Nephron (organoid): ENCODE measurements around the gene C10orf105.

ENCODE experiments used
- H3K27ac Mint-ChIP-seq, 3 experiments: 2 replicates each; pipeline ENCODE4 v1.8.0; 2020; ENCODE audit warnings: mixed read lengths in 3 of 3, mild to moderate bottlenecking in 2 of 3, moderate library complexity in 1 of 3
- H3K27me3 Mint-ChIP-seq: 2 replicates; pipeline ENCODE4 v1.8.0; 2021; ENCODE audit warnings: low read depth, mild to moderate bottlenecking, moderate library complexity, mixed read lengths
- H3K36me3 Mint-ChIP-seq: 2 replicates; pipeline ENCODE4 v1.8.0; 2020; ENCODE audit warnings: low read depth, mixed read lengths
- H3K4me1 Mint-ChIP-seq: 2 replicates; pipeline ENCODE4 v1.8.0; 2020; ENCODE audit warnings: mixed read lengths
- H3K4me3 Mint-ChIP-seq, 3 experiments: 2 replicates each; pipeline ENCODE4 v1.8.0; 2020; ENCODE audit warnings: mild to moderate bottlenecking in 3 of 3, mixed read lengths in 3 of 3, moderate library complexity in 2 of 3
- H3K9me3 Mint-ChIP-seq: 2 replicates; pipeline ENCODE4 v1.8.0; 2020; ENCODE audit warnings: mixed read lengths
- TF ChIP-seq, protein P1 (sequence below), 3 experiments: fragments of 200-600 bp; sonication (generic); IDR thresholded peaks; one replicate each; pipeline ENCODE4 v1.5.0; 2021; ENCODE audit warnings: antibody characterized with exemption in 3 of 3; ENCODE audit not compliant: unreplicated experiment in 3 of 3

Gene C10orf105

DNA sequence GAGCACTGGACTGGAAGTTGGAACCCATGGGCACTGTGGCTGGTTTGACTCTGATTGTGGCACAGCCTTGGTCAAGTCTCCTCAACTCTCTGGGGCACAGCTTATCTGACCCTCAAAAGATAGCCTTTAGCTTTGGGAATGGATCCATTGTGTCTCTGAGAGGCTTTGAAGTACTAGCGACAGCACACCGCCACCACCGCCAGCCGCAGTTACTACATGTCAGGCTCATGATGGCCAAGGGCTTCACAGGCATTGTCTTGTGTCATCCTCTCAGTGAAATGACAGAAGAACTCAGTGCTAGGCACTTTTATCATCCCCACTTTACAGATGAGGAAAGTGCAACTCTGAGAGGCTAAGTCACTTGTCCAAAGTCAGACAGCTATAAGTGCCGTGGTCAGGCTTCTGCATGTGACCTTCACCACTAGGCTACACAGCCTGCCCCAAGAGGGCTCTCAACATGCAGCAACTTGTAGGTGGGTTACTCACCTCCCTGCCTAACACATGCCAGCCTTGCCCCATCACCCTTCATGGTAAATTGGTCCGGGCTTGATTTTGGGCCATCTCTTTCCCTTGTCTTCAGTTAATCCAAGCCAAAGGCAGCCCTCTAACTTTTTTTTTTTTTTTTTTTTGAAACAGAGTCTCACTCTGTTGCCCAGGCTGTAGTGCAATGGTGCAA lies 44.1 kb downstream of the C10orf105 start:
- H3K27me3 Mint-ChIP-seq, result peaks cover 17% of the 10 kb centered on the region
- no peaks in the 10 kb centered on the region for H3K4me1 Mint-ChIP-seq
- no peaks in the 10 kb centered on the region for H3K36me3 Mint-ChIP-seq
- no peak overlapping the region for H3K4me3 Mint-ChIP-seq
- TF ChIP-seq, protein P1, sequence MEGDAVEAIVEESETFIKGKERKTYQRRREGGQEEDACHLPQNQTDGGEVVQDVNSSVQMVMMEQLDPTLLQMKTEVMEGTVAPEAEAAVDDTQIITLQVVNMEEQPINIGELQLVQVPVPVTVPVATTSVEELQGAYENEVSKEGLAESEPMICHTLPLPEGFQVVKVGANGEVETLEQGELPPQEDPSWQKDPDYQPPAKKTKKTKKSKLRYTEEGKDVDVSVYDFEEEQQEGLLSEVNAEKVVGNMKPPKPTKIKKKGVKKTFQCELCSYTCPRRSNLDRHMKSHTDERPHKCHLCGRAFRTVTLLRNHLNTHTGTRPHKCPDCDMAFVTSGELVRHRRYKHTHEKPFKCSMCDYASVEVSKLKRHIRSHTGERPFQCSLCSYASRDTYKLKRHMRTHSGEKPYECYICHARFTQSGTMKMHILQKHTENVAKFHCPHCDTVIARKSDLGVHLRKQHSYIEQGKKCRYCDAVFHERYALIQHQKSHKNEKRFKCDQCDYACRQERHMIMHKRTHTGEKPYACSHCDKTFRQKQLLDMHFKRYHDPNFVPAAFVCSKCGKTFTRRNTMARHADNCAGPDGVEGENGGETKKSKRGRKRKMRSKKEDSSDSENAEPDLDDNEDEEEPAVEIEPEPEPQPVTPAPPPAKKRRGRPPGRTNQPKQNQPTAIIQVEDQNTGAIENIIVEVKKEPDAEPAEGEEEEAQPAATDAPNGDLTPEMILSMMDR (IDR thresholded peaks at IDR 0.05; ENCODE audit: unreplicated experiment in 3 of 3), result no peak
- no peak overlapping the region for H3K27ac Mint-ChIP-seq
- no peaks in the 10 kb centered on the region for H3K9me3 Mint-ChIP-seq

DNA sequence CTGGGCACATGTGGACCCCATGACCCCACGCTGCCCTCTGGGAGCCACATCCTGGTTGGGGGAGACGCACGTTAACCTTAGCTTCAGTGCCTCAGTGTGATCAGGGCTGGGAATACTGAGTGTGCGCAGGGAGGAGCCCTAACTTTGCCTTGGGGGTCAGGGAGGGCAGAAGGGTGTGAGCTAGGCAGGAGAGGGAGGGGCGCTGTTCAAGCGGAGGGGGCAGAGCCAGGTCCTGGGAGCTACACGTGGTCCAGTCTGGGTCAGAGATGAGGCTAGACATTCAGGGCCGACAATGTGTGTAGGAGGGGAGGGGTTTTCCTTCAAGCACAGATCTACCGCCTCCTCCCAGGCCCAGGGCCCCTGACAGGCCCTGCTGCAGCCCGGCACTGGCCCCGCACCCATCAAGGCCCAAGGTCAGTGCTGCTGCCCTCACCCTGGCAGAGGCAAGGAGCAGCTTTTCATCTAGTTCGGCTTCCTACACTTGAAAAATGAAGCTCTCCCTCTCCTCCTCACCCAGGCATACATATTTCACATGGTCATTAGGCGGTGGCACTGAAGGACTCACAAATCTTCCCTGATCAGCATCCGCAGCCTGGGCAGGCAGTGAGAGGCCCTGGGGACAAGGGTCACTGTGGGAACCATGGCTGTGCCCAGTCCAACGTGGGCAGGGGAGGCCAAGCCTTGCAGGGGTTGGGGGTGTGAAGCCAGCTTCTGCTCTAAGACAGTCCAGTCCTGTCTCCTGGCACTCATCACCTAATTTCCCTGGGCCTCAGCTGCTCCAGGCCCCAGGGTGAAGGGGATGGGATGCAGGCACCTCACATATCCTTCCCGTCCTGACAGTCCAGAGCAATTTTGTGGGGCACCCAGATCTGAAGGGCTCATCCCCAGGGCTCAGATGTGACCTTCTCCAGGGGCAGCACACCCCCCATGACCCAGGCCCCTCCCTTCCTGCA lies 47.3 kb downstream of the C10orf105 start:
- Mint-ChIP-seq H3K4me3 (no peak overlapping the region), H3K27ac (no peak overlapping the region), H3K4me1 (peaks cover 4% of the 10 kb centered on the region), H3K36me3 (no peaks in the 10 kb centered on the region), H3K9me3 (no peaks in the 10 kb centered on the region), H3K27me3 (peaks cover 16% of the 10 kb centered on the region)
- TF ChIP-seq, protein P1 (IDR thresholded peaks at IDR 0.05; ENCODE audit: unreplicated experiment in 3 of 3), result no peak

GRCh38 chr10:71667387-71667752 lies 52.2 kb downstream of the C10orf105 start:
- Mint-ChIP-seq H3K4me3 (no peak overlapping the region), H3K27ac (peak overlapping the region in 1 of 3 experiments; percentile 4), H3K9me3 (no peaks in the 10 kb centered on the region), H3K27me3 (peaks cover 31% of the 10 kb centered on the region), H3K4me1 (peaks cover 12% of the 10 kb centered on the region), H3K36me3 (no peaks in the 10 kb centered on the region)
- TF ChIP-seq, protein P1 (IDR thresholded peaks at IDR 0.05; ENCODE audit: unreplicated experiment in 3 of 3), result no peak

GRCh38 chr10:71666639-71667386 lies 52.8 kb downstream of the C10orf105 start:
- Mint-ChIP-seq H3K4me1 (peaks cover 12% of the 10 kb centered on the region), H3K36me3 (no peaks in the 10 kb centered on the region), H3K4me3 (no peak overlapping the region), H3K27ac (peak overlapping the region in 1 of 3 experiments; percentile 4), H3K9me3 (no peaks in the 10 kb centered on the region), H3K27me3 (peaks cover 34% of the 10 kb centered on the region)
- TF ChIP-seq, protein P1 (IDR thresholded peaks at IDR 0.05; ENCODE audit: unreplicated experiment in 3 of 3), result no peak

DNA sequence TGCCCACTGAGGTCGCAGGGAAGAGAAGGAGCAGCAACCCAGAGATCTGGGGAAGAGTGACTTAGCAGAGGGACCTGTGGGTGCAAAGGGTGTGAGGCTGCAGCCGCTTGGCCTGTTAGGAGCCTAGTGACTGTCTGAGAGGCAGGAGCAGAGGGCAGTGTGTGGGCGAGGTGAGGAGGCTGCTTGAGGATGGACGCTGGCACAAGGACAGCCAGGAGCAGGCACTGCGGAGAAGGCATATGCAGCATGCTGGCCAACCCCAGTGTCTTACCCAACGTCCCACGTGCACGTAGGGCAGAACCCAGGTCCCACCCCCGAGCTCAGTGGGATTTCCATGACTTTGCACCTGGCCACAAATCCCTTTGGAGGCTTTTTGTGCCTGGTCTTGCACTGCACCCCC lies 54.1 kb downstream of the C10orf105 start:
- H3K27me3 Mint-ChIP-seq, result peaks cover 41% of the 10 kb centered on the region
- no peak overlapping the region for H3K4me3 Mint-ChIP-seq
- H3K9me3 Mint-ChIP-seq, result no peaks in the 10 kb centered on the region
- peaks cover 12% of the 10 kb centered on the region for H3K4me1 Mint-ChIP-seq
- no peak overlapping the region for H3K27ac Mint-ChIP-seq
- no peaks in the 10 kb centered on the region for H3K36me3 Mint-ChIP-seq
- TF ChIP-seq, protein P1 (IDR thresholded peaks at IDR 0.05; ENCODE audit: unreplicated experiment in 3 of 3), result no peak
